BJ (cell line): ENCODE measurements around the gene WDTC1. TPM values are rescaled to one million over a fixed set of nuclear protein-coding genes. Genes with fewer than 3 reads are reported as not detected.

Experiments used
- CTCF ChIA-PET: fragments of 350-600 bp; formaldehyde crosslinking; extraction: SDS; loops from one replicate; lab custom pipeline; 2021; ENCODE audit warnings: antibody characterized with exemption, inconsistent platforms; lab: Yijun Ruan, JAX
- POLR2A ChIA-PET: fragments of 300-600 bp; sonication (Branson Sonifier 250); formaldehyde crosslinking; extraction: SDS; loops from one replicate; lab custom pipeline; 2021; ENCODE audit warnings: antibody characterized with exemption; lab: Charles Lee
- DNase-seq: peaks from one replicate; pipeline ENCODE4 v3.0.0-alpha.2; 2011; ENCODE audit warnings: low read depth
- H3K27me3 ChIP-seq: 2 replicates; pipeline ENCODE4 v1.6.0; 2011; ENCODE audit warnings: low read length; ENCODE audit not compliant: control insufficient read depth, insufficient read depth
- H3K36me3 ChIP-seq: 2 replicates; pipeline ENCODE4 v1.5.1; 2011; ENCODE audit warnings: low read length; ENCODE audit not compliant: control insufficient read depth, insufficient read depth
- H3K4me3 ChIP-seq: 2 replicates; pipeline ENCODE4 v1.5.1; 2011; ENCODE audit warnings: low read depth, mild to moderate bottlenecking, control low read depth, low read length
- polyA plus RNA-seq: library from polyadenylated mRNA; depleted of rRNA; stranded (reverse); fragments of >200 nt; gene quantifications from 2 replicates; pipeline ENCODE4 v1.2.3, GENCODE V29; 2011
- TF ChIP-seq, protein P1 (sequence below): IDR thresholded peaks from 2 replicates; pipeline ENCODE4 v1.5.1; 2011; ENCODE audit warnings: low read depth, mild to moderate bottlenecking, control low read depth, inconsistent platforms, low read length, moderate library complexity; ENCODE audit not compliant: insufficient read depth

Gene WDTC1
- polyA plus RNA-seq, 1 experiment, result 16.4 TPM

DNA sequence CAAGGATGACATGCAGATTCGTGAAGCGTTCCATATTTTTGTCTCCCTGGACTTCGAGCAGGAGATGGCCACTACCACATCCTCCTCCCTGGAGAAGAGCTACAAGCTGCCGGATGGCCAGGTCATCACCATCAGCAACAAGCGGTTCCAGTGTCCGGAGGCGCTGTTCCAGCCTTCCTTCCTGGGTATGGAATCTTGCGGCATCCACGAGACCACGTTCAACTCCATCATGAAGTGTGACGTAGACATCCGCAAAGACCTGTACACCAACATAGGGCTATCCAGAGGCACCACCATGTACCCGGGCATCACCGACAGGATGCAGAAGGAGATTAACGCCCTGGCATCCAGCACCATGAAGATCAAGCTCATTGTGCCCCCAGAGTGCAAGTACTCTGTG, 90.9 kb downstream of the WDTC1 start:
- TF ChIP-seq, protein P1, sequence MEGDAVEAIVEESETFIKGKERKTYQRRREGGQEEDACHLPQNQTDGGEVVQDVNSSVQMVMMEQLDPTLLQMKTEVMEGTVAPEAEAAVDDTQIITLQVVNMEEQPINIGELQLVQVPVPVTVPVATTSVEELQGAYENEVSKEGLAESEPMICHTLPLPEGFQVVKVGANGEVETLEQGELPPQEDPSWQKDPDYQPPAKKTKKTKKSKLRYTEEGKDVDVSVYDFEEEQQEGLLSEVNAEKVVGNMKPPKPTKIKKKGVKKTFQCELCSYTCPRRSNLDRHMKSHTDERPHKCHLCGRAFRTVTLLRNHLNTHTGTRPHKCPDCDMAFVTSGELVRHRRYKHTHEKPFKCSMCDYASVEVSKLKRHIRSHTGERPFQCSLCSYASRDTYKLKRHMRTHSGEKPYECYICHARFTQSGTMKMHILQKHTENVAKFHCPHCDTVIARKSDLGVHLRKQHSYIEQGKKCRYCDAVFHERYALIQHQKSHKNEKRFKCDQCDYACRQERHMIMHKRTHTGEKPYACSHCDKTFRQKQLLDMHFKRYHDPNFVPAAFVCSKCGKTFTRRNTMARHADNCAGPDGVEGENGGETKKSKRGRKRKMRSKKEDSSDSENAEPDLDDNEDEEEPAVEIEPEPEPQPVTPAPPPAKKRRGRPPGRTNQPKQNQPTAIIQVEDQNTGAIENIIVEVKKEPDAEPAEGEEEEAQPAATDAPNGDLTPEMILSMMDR, result no peak
- ChIA-PET CTCF (no interaction called here), POLR2A (no interaction called here)
- DNase-seq, result no peak
- Histone ChIP-seq H3K36me3 (peaks cover 11% of the 10 kb centered on the region), H3K4me3 (no peak overlapping the region), H3K27me3 (no peaks in the 10 kb centered on the region)

DNA sequence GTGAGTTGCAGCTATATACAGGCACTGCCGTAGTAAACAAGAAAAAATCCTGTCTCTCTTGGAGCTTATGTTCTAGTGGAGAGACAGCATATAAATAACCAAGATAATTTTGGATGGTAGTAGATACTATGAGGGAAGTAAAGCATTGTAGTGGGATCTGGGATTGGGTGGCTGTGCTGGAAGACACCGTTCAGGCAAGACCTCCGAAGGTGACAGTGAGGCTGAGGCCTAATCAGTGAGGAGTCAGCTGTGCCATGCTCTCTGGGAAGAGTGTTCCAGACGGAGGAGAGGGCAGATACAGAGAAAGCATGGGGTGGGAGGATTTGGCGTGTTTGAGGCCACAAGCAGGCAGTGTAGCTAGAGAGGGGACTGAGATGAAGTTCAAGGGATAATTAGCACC, 93.5 kb downstream of the WDTC1 start:
- H3K4me3 ChIP-seq, result no peak overlapping the region
- CTCF ChIA-PET, result interaction anchor here (1.0 to 3.1 kb wide), 5 partner anchors 13 to 67 kb away, joined by 3 to 18 read pairs (median 8); partner anchors contain the start of gene SYTL1
- POLR2A ChIA-PET, result no interaction called here
- no peak for DNase-seq
- TF ChIP-seq, protein P1, result no peak
- peaks cover 14% of the 10 kb centered on the region for H3K36me3 ChIP-seq
- no peaks in the 10 kb centered on the region for H3K27me3 ChIP-seq

DNA sequence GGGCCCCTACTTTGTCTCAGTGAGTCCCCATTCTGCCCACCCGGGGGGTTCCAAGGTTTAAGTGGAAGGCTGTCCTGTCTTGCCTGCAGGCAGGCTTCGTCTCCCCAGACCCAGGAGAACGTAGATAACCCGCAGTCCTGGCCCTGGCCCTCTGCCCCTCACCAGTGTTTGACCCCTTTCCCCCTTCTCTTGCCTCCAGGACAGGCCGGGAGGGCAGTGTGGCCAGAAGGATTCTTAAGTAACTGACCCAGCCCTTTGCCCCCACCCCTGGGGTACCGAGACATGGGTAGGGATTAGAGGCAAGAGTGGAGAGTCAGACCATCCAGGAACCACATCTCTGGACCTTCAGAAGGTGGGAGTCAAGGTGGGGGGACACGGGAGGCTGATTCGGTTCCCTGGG, 96.4 kb downstream of the WDTC1 start:
- H3K4me3 ChIP-seq, result no peak overlapping the region
- ChIA-PET CTCF (interaction anchor here (2.4 kb wide), 1 partner anchor 27 kb away, joined by 20 read pairs; no protein-coding TSS in a partner anchor), POLR2A (no interaction called here)
- H3K27me3 ChIP-seq, result no peaks in the 10 kb centered on the region
- DNase-seq, result no peak
- H3K36me3 ChIP-seq, result peaks cover 23% of the 10 kb centered on the region
- TF ChIP-seq, protein P1, result no peak

DNA sequence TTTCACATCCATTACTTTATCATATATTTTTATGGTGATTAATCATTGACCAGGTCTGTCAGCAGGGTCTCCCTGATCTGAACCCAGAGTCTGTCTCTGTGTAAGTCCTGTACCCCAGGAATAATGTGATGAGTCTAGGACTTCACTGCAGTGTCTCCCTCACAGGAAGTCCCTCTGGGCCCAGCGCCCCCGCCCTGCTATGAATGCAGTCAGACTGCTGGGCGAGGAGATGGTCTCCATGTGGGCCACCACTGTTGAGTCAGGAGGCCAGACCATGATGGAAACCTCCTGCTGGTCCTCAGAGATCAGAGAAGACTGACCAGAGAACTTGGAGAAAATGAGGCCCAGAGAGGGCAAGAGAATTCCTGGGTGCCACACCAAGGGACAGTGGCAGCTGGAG, 97.0 kb downstream of the WDTC1 start:
- H3K4me3 ChIP-seq, result no peak overlapping the region
- DNase-seq, result no peak
- H3K36me3 ChIP-seq, result peaks cover 29% of the 10 kb centered on the region
- POLR2A ChIA-PET, result no interaction called here
- TF ChIP-seq, protein P1, result no peak
- H3K27me3 ChIP-seq, result no peaks in the 10 kb centered on the region
- CTCF ChIA-PET, result interaction anchor here (1.3 to 5.5 kb wide), 6 partner anchors 13 to 288 kb away, joined by 6 to 54 read pairs (median 28); partner anchors contain the start of gene SYTL1

DNA sequence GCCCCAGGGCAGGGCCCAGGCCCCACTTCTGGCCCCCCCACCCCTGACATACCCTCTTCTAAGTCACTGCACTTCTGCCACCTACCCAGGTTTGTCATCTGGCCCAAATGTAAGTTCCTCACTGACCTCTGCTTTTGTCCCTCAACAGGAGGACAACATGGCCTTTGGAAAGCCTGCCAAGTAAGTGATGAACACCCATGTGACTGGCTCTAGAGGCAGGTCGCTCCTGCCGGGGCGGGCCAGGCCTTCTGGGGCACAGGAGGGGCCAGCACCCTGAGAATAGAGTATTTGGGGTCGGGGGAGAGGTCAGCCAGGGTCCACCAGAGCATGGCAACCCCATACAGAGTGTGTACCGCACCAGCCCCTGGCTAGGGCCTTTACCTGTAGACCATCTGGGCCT, 97.5 kb downstream of the WDTC1 start:
- POLR2A ChIA-PET, result no interaction called here
- TF ChIP-seq, protein P1, result no peak
- CTCF ChIA-PET, result interaction anchor here (0.6 to 6.3 kb wide), 26 partner anchors 9 to 364 kb away, joined by 3 to 70 read pairs (median 6); partner anchors contain the start of genes CD164L2, MAP3K6 and SYTL1
- H3K27me3 ChIP-seq, result no peaks in the 10 kb centered on the region
- peaks cover 33% of the 10 kb centered on the region for H3K36me3 ChIP-seq
- DNase-seq, result no peak
- H3K4me3 ChIP-seq, result no peak overlapping the region
